ENCODE results near the gene DUSP28.

GRCh38 chr2:240603846-240604245, 43.7 kb downstream of the DUSP28 start:
- TF ChIP-seq CTCF (IDR thresholded peaks at IDR 0.05): no peak
- no peak for TF ChIP-seq POLR2AphosphoS5 (IDR thresholded peaks at IDR 0.05)

All from transverse colon (tissue), 4 donors.